KMS-11 (cell line): ENCODE results near the gene ZSCAN5C.

Experiments
- H2AFZ ChIP-seq: fragments of 200-600 bp; sonication (generic); 2 replicates; pipeline ENCODE4 v1.6.1; 2016; ENCODE audit warnings: antibody characterized with exemption, mixed run types, low read depth
- H3K27ac ChIP-seq: fragments of 200-600 bp; sonication (generic); 2 replicates; pipeline ENCODE4 v1.6.1; 2016; ENCODE audit warnings: mild to moderate bottlenecking, mixed run types
- H3K27me3 ChIP-seq: fragments of 200-600 bp; sonication (generic); 2 replicates; pipeline ENCODE4 v1.6.1; 2017; ENCODE audit warnings: mild to moderate bottlenecking, low read depth, mixed run types, moderate library complexity; ENCODE audit not compliant: insufficient read depth
- H3K36me3 ChIP-seq: fragments of 200-600 bp; sonication (generic); 2 replicates; pipeline ENCODE4 v1.6.1; 2017; ENCODE audit warnings: mild to moderate bottlenecking, mixed run types; ENCODE audit not compliant: insufficient read depth
- H3K4me1 ChIP-seq: fragments of 200-600 bp; sonication (generic); 2 replicates; pipeline ENCODE4 v1.6.1; 2016; ENCODE audit warnings: mild to moderate bottlenecking, low read depth, mixed run types; ENCODE audit not compliant: poor library complexity, severe bottlenecking
- H3K4me2 ChIP-seq: fragments of 200-600 bp; sonication (generic); 2 replicates; pipeline ENCODE4 v1.7.0; 2016; ENCODE audit warnings: mild to moderate bottlenecking, mixed run types
- H3K4me3 ChIP-seq: fragments of 200-600 bp; sonication (generic); IDR thresholded peaks from 2 replicates; pipeline ENCODE4 v1.6.1; 2017; ENCODE audit warnings: low read depth, low read length, mixed read lengths; ENCODE audit not compliant: insufficient read depth
- H3K79me2 ChIP-seq: fragments of 200-600 bp; sonication (generic); 2 replicates; pipeline ENCODE4 v1.6.1; 2016; ENCODE audit warnings: low read depth, mixed run types; ENCODE audit not compliant: insufficient read depth
- H3K9ac ChIP-seq: fragments of 200-600 bp; sonication (generic); 2 replicates; pipeline ENCODE4 v1.6.1; 2016; ENCODE audit warnings: mild to moderate bottlenecking, mixed run types
- H4K20me1 ChIP-seq: fragments of 200-600 bp; sonication (generic); 2 replicates; pipeline ENCODE4 v1.6.1; 2016; ENCODE audit warnings: mild to moderate bottlenecking, mixed run types; ENCODE audit not compliant: insufficient read depth
- CTCF ChIP-seq: fragments of 200-600 bp; sonication (generic); conservative IDR thresholded peaks from 2 replicates; pipeline ENCODE4 v1.6.1; 2017; ENCODE audit warnings: low read depth, mild to moderate bottlenecking, antibody characterized with exemption, low read length, moderate library complexity, mixed read lengths

Gene ZSCAN5C

GRCh38 chr19:56176881-56177280, 25.2 kb upstream of the ZSCAN5C start:
- H3K4me3 ChIP-seq = no peak overlapping the region
- H3K4me2 ChIP-seq = no peak overlapping the region
- H3K36me3 ChIP-seq = no peaks in the 10 kb centered on the region
- no peaks in the 10 kb centered on the region for H3K79me2 ChIP-seq
- no peak overlapping the region for H2AFZ ChIP-seq
- no peaks in the 10 kb centered on the region for H3K4me1 ChIP-seq
- no peaks in the 10 kb centered on the region for H4K20me1 ChIP-seq
- TF ChIP-seq CTCF = no peak
- H3K27me3 ChIP-seq = no peaks in the 10 kb centered on the region
- H3K27ac ChIP-seq = no peak overlapping the region
- no peak overlapping the region for H3K9ac ChIP-seq

- H3K36me3 ChIP-seq = no peaks in the 10 kb centered on the region
- H3K9ac ChIP-seq = no peak overlapping the region
- no peak overlapping the region for H3K4me2 ChIP-seq
- no peak overlapping the region for H3K27ac ChIP-seq
- H3K4me1 ChIP-seq = no peaks in the 10 kb centered on the region
- no peaks in the 10 kb centered on the region; the same call in 1 of the 2 replicates for H3K27me3 ChIP-seq
- no peak for TF ChIP-seq CTCF
- H4K20me1 ChIP-seq = no peaks in the 10 kb centered on the region
- no peak overlapping the region for H3K4me3 ChIP-seq
- H2AFZ ChIP-seq = no peak overlapping the region
- H3K79me2 ChIP-seq = no peaks in the 10 kb centered on the region
Measured at GRCh38 chr19:56177564-56178243, 24.4 kb upstream of the ZSCAN5C start.

GRCh38 chr19:56189785-56190184, 12.3 kb upstream of the ZSCAN5C start:
- Histone ChIP-seq H3K27me3 (no peaks in the 10 kb centered on the region), H3K27ac (no peak overlapping the region), H3K79me2 (no peaks in the 10 kb centered on the region), H3K9ac (no peak overlapping the region), H3K4me2 (no peak overlapping the region), H3K4me3 (no peak overlapping the region), H3K4me1 (no peaks in the 10 kb centered on the region), H3K36me3 (no peaks in the 10 kb centered on the region), H4K20me1 (no peaks in the 10 kb centered on the region), H2AFZ (no peak overlapping the region)
- no peak for TF ChIP-seq CTCF

- H3K4me3 ChIP-seq = no peak overlapping the region
- no peaks in the 10 kb centered on the region for H3K79me2 ChIP-seq
- no peak overlapping the region for H2AFZ ChIP-seq
- H4K20me1 ChIP-seq = no peaks in the 10 kb centered on the region
- no peak overlapping the region for H3K27ac ChIP-seq
- no peak for TF ChIP-seq CTCF
- no peaks in the 10 kb centered on the region for H3K4me1 ChIP-seq
- no peaks in the 10 kb centered on the region for H3K27me3 ChIP-seq
- H3K36me3 ChIP-seq = no peaks in the 10 kb centered on the region
- no peak overlapping the region for H3K9ac ChIP-seq
- H3K4me2 ChIP-seq = no peak overlapping the region
Measured at GRCh38 chr19:56191115-56191514, 11.0 kb upstream of the ZSCAN5C start.
